Measurements from ENCODE around the gene RIMS4.
A peak's percentile ranks its signal among the peaks of the same experiment; 100 is the strongest.

Gene RIMS4

GRCh38 chr20:44792796-44793195, 17.6 kb downstream of the RIMS4 start:
- TF ChIP-seq CTCF (conservative IDR thresholded peaks at IDR 0.05; ENCODE audit: low read depth) = no peak
- H3K27ac ChIP-seq = no peak overlapping the region
- ChIA-PET POLR2A (ENCODE audit: low non-redundant PET) (no interaction called here), CTCF (no interaction called here)
- DNase-seq (ENCODE audit: low spot score) = no peak

- DNase-seq (ENCODE audit: low spot score) = no peak
- CTCF ChIA-PET = interaction anchor here (1.0 kb wide), 1 partner anchor 21 kb away, joined by 3 read pairs; no protein-coding TSS in a partner anchor
- no peak for TF ChIP-seq CTCF (conservative IDR thresholded peaks at IDR 0.05; ENCODE audit: low read depth)
- no peak overlapping the region for H3K27ac ChIP-seq
- POLR2A ChIA-PET (ENCODE audit: low non-redundant PET) = no interaction called here
These were observed 19.5 kb downstream of the RIMS4 start for GRCh38 chr20:44790638-44791393.

DNA sequence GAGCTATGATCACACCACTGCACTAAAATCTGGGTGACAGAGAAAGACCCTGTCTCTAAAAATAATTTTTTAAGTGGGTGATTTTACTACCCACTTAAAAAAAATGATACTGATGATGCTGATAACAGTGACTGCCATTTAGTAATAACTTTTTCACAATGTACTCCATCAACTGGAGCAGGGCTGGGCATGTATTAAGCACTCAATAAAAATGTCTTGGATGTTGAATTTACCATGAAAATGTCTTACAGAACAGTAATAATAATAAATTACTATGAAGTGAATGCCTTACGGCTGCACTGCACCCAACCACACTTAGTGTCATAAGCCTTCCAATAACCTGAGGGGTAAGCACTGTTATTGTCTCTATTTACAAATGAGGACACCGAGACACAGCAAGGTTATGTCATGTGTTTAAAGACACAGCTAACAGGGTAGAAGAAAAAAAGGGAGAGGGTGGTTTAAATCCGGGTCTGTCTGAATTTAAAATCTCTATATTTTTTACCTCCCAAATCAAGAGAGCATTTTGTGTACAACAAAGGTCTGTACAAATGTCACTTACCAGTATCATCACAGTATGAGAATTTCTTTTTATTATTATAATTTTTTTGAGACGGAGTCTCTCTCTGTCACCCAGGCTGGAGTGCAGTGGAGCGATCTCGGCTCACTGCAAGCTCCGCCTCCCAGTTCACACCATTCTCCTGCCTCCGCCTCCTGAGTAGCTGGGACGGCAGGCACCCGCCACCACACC, 21.5 kb downstream of the RIMS4 start:
- CTCF ChIA-PET = interaction anchor here (0.5 to 1.2 kb wide), 5 partner anchors 28 to 1598 kb away, joined by 3 read pairs; no protein-coding TSS in a partner anchor
- TF ChIP-seq CTCF (conservative IDR thresholded peaks at IDR 0.05; ENCODE audit: low read depth) = no peak
- H3K27ac ChIP-seq = no peak overlapping the region
- no peak for DNase-seq (ENCODE audit: low spot score)
- POLR2A ChIA-PET (ENCODE audit: low non-redundant PET) = no interaction called here

GRCh38 chr20:44787299-44787698, 23.0 kb downstream of the RIMS4 start:
- ChIA-PET CTCF (interaction anchor here (0.5 to 0.7 kb wide), 2 partner anchors 35 to 447 kb away, joined by 3 read pairs; no protein-coding TSS in a partner anchor), POLR2A (ENCODE audit: low non-redundant PET) (no interaction called here)
- H3K27ac ChIP-seq = no peak overlapping the region
- no peak for TF ChIP-seq CTCF (conservative IDR thresholded peaks at IDR 0.05; ENCODE audit: low read depth)
- no peak for DNase-seq (ENCODE audit: low spot score)

DNA sequence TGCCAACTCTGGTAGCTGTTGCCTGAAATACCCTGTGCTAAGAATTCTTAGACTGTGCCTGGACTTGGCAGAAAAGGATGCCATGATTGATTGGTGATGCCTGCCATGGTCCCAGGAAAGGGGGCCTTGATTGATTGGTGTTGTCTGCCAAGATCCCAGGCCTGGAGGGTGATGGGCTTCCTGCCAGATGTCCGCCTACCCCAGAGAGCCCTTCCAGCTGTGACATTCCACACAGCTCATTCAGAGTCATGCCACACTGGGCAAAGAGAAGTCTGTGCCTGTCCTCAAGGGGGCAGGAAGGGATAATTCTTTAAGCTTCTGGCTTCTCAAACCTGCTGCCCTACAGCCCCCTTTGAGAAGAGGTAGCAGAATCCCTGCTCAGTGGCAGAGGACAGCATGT, 24.6 kb downstream of the RIMS4 start:
- ChIA-PET POLR2A (ENCODE audit: low non-redundant PET) (interaction anchor here (0.6 kb wide), 2 partner anchors 9 to 23 kb away, joined by 3 to 5 read pairs; no protein-coding TSS in a partner anchor), CTCF (interaction anchor here (0.6 to 1.0 kb wide), 6 partner anchors 11 to 96 kb away, joined by 3 to 9 read pairs (median 4); no protein-coding TSS in a partner anchor)
- no peak for TF ChIP-seq CTCF (conservative IDR thresholded peaks at IDR 0.05; ENCODE audit: low read depth)
- no peak overlapping the region for H3K27ac ChIP-seq
- DNase-seq (ENCODE audit: low spot score) = peak; percentile 58

- POLR2A ChIA-PET (ENCODE audit: low non-redundant PET) = no interaction called here
- CTCF ChIA-PET = interaction anchor here (0.8 kb wide), 2 partner anchors 28 to 82 kb away, joined by 3 read pairs; no protein-coding TSS in a partner anchor
- TF ChIP-seq CTCF (conservative IDR thresholded peaks at IDR 0.05; ENCODE audit: low read depth) = no peak
- H3K27ac ChIP-seq = no peak overlapping the region
- no peak for DNase-seq (ENCODE audit: low spot score)
These were observed 25.7 kb downstream of the RIMS4 start for GRCh38 chr20:44784688-44785087.

Measured in RWPE1 (cell line).